HFFc6 (cell line): Measurements from ENCODE around the gene DRICH1. TPM values are rescaled to one million over a fixed set of nuclear protein-coding genes. Genes with fewer than 3 reads are reported as not detected.

ENCODE experiments used
- DNase-seq: peaks from one replicate; pipeline ENCODE4 v3.0.0-alpha.2; 2018
- H3K27ac Mint-ChIP-seq: 2 replicates; pipeline ENCODE4 v1.8.0; 2020; ENCODE audit warnings: mild to moderate bottlenecking, mixed read lengths
- H3K27me3 Mint-ChIP-seq: 2 replicates; pipeline ENCODE4 v1.8.0; 2021; ENCODE audit warnings: mild to moderate bottlenecking, moderate library complexity, mixed read lengths; ENCODE audit not compliant: insufficient read depth
- H3K36me3 Mint-ChIP-seq: 2 replicates; pipeline ENCODE4 v1.8.0; 2021; ENCODE audit warnings: low read depth, mixed read lengths
- H3K4me1 Mint-ChIP-seq: 2 replicates; pipeline ENCODE4 v1.8.0; 2020; ENCODE audit warnings: low read depth, mixed read lengths
- H3K4me3 Mint-ChIP-seq: 2 replicates; pipeline ENCODE4 v1.8.0; 2020; ENCODE audit warnings: mild to moderate bottlenecking, moderate library complexity, mixed read lengths
- H3K9me3 Mint-ChIP-seq: 2 replicates; pipeline ENCODE4 v1.8.0; 2020; ENCODE audit warnings: mild to moderate bottlenecking, mixed read lengths
- total RNA-seq, 6 experiments: library from RNA; stranded (reverse); fragmentation: NEBNext Ultra II Directional; extraction: Animal tissue kit (Norgen Biotek cat#: 25700); gene quantifications; 2 replicates in 1 of 6; 3 replicates in 5 of 6; pipeline ENCODE4 v1.2.3, GENCODE V29; 2021
- TF ChIP-seq, protein P1 (sequence below): fragments of 200-600 bp; sonication (generic); IDR thresholded peaks from 2 replicates; pipeline ENCODE4 v1.5.0; 2021; ENCODE audit warnings: antibody characterized with exemption, mild to moderate bottlenecking

The DRICH1 gene
- total RNA-seq, 6 experiments from 2014 or later: 0.14 to 0.25 (median 0.24) TPM; not detected in 3

DNA sequence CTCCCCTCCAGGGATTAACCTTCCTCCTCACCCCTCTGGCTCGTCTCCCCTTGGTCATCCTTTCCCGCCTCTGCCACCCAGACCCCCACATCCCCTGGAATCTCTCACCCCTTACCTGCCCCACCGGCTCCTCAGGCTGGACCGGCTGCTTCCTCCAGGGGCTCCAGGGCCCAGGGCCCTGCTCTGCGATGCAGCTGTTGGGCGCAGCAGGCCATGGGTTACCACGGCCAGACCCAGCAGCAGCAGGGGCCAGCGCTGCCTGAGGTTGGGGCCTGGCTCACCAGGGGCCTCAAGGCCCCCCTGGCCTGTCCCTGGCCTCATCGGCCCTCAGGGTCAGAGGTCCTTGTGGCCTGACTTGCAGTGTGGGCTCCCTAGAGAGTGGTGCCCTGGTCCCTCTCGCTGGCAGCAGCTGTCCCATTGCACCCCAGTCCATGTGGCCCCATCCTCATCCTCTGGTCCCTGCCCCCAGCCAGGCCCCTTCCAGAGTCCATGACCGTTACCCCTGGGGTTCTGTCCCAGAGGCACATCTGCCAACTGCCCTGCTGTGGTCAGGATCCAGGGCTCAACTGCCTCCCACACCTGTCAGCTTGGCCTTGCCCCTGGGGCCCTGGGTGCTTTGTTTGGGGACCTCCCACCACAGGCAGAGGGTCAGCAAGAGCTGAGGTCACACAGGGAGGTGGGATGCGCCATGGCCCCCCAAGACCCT is 52.1 kb downstream of the DRICH1 start, which contains the start of gene IGLL1:
TSS of gene IGLL1 (minus strand) at position 421 of the 706 bp plus-strand sequence. CDS start at position 321, 100 bp downstream.
- H3K27ac Mint-ChIP-seq: no peak within 1 kb of the TSS
- no peaks in the 10 kb centered on the region for H3K4me1 Mint-ChIP-seq
- H3K27me3 Mint-ChIP-seq: peaks cover 42% of the 10 kb centered on the region
- H3K4me3 Mint-ChIP-seq: no peak within 1 kb of the TSS
- H3K9me3 Mint-ChIP-seq: no peaks in the 10 kb centered on the region
- H3K36me3 Mint-ChIP-seq: no peaks in the 10 kb centered on the region
- DNase-seq: no peak
- TF ChIP-seq, protein P1, sequence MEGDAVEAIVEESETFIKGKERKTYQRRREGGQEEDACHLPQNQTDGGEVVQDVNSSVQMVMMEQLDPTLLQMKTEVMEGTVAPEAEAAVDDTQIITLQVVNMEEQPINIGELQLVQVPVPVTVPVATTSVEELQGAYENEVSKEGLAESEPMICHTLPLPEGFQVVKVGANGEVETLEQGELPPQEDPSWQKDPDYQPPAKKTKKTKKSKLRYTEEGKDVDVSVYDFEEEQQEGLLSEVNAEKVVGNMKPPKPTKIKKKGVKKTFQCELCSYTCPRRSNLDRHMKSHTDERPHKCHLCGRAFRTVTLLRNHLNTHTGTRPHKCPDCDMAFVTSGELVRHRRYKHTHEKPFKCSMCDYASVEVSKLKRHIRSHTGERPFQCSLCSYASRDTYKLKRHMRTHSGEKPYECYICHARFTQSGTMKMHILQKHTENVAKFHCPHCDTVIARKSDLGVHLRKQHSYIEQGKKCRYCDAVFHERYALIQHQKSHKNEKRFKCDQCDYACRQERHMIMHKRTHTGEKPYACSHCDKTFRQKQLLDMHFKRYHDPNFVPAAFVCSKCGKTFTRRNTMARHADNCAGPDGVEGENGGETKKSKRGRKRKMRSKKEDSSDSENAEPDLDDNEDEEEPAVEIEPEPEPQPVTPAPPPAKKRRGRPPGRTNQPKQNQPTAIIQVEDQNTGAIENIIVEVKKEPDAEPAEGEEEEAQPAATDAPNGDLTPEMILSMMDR: no peak

DNA sequence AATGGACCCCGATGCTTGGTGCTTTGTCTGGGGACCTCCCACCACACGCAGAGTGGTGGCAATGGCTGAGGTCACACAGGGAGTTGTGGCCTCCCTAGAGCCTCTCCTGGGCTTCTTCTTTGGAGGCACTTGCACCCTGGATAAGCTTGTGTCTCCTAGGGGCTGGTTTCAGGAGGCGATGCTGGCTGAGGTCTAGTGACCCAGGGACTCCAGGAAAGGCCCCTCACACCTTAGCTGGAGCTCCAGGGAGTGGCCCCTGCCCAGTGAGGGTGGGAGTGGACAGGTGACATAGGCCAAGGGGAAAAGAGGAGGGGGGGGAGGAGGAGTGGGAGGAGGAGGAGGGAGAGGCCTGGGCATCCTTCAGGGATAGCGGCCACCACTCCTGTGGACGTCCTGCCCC is 52.8 kb downstream of the DRICH1 start:
- Mint-ChIP-seq H3K27ac (no peak overlapping the region), H3K4me1 (no peaks in the 10 kb centered on the region), H3K9me3 (no peaks in the 10 kb centered on the region), H3K27me3 (peaks cover 37% of the 10 kb centered on the region), H3K4me3 (no peak overlapping the region), H3K36me3 (no peaks in the 10 kb centered on the region)
- DNase-seq: no peak
- TF ChIP-seq, protein P1: no peak

DNA sequence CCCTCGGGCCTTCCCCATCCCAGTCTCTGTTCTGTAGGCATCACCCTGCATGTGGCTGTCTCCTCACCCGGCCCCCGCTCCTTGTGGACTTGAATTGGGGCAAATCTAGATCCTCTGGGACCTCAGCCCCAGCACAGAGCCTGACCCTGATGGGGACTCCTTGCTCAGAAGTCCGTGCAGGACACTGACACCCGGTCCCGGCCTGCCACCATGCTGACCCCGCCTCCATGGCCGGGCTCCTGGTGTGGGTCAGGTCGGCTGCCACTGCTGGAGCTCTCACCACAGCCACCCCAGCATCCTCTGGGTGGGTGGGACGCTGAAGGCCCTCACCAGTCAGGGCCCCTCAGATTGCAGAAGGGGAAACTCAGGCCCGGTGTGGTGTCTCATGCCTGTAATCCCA is 53.8 kb downstream of the DRICH1 start:
- no peaks in the 10 kb centered on the region for H3K4me1 Mint-ChIP-seq
- H3K9me3 Mint-ChIP-seq: no peaks in the 10 kb centered on the region
- H3K27me3 Mint-ChIP-seq: peaks cover 36% of the 10 kb centered on the region

DNA sequence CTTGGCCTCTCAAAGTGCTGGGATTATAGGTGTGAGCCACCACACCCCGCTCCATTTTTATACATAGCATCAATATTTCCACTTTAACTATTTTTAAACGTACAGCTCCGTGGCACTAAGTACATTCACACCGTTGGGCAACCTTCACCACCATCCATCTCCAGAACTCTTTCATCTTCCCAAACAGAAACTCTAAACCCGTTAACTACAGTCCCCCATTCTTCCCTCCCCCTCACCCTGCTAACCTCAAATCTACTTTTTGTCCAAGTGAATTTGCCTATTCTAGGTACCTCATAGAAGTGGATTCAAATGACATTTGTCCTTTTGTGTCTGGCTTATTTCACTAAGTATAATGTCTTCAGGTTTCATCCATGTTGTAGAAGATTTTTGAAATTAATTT is 55.4 kb downstream of the DRICH1 start:
- no peaks in the 10 kb centered on the region for H3K36me3 Mint-ChIP-seq

More for the DNA sequence above, 53.8 kb downstream of the DRICH1 start:
- Mint-ChIP-seq H3K36me3 (no peaks in the 10 kb centered on the region), H3K4me3 (no peak overlapping the region), H3K27ac (no peak overlapping the region)
- TF ChIP-seq, protein P1: no peak
- DNase-seq: no peak

DNA sequence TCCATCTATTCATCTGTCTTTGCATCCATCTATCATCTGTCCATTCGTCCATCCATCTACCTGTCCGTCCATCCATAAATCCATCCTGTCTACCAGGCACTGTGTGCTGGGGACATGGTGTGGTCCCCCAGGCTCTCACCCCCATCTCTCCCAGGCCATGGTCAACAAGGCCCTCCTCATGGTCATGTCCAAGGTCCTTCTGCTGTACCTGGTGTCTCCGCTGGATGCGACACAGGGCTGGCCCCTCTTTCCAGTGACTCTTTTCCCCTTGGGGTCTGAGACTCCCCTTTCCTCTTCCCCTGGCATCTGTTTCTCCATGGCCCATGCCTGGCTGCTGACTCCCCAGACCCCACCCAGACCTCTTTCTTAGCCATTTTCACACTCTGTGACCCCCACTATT is 56.5 kb downstream of the DRICH1 start:
- H3K27ac Mint-ChIP-seq: no peak overlapping the region
- H3K4me3 Mint-ChIP-seq: no peak overlapping the region
- H3K36me3 Mint-ChIP-seq: no peaks in the 10 kb centered on the region
- H3K27me3 Mint-ChIP-seq: peaks cover 41% of the 10 kb centered on the region
- H3K4me1 Mint-ChIP-seq: no peaks in the 10 kb centered on the region
- H3K9me3 Mint-ChIP-seq: no peaks in the 10 kb centered on the region
- TF ChIP-seq, protein P1: no peak
- DNase-seq: no peak

More for the DNA sequence above, 55.4 kb downstream of the DRICH1 start:
- TF ChIP-seq, protein P1: no peak
- Mint-ChIP-seq H3K27ac (no peak overlapping the region), H3K4me3 (no peak overlapping the region), H3K4me1 (no peaks in the 10 kb centered on the region), H3K27me3 (peaks cover 40% of the 10 kb centered on the region), H3K9me3 (no peaks in the 10 kb centered on the region)
- no peak for DNase-seq
